ENCODE results near the gene CCDC188. TPM values are rescaled to one million over a fixed set of nuclear protein-coding genes. Genes with fewer than 3 reads are reported as not detected.

Gene CCDC188
- total and polyA plus RNA-seq, 9 of the 15 experiments (the other 6 are each of a cell fraction or from before 2014, with no cell fraction given) = not detected

DNA sequence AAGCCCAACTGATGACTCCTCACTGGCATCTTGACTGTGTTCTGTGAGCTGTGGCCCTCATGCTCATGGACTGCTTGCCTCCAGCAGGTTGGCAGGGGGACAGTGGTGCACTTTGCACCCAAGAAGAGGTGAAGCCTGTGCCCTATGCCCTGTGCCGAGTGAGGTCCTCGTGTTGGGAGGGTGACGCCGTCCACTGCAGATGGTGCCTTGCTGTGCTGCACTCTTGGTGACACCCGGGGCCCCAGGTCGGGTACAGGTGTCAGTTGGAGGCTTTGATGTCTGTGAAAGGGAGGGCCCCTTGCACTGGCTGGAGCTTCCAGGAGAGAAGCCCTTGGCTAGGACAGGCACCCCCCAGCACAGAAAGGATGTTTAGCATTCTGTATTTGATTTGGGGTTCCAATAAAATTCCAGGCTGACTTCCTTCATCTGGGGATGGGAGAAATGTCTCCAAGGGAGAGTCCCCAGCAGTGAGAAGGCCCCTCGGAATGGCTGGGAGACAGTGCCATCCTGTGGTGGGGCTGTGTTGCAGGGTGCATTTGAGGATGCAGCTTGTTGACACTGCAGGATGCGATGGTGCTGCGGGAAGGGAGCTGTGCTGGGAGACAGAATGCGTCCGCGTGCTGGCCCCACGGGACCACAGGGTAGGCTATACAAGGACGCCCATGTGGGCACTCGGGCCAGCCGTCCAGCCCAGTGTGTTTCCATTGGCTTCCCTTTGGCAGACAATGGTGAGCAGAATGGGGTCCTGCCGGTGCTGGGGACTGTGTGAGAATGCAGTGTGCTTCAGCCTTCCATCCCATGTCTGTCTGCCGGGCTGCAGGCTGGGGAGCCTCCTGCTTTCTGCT is 21.7 kb downstream of the CCDC188 start (continued):
- TF ChIP-seq ZFPM2 (CRISPR knock-in tag; IDR thresholded peaks at IDR 0.05) = 0 out of 2 replicates have a peak, but pooled peaks have one; percentile 16
- TF ChIP-seq ZNF830 (CRISPR knock-in tag; IDR thresholded peaks at IDR 0.05) = 0 out of 2 replicates have a peak, but pooled peaks have one; percentile 74
- TF ChIP-seq RAD21 (CRISPR knock-in tag; conservative IDR thresholded peaks at IDR 0.05 in 1 of 2, IDR thresholded peaks at IDR 0.05 in 1 of 2) = peak; percentile 98 to 100
- TF ChIP-seq POLR2H (tag; IDR thresholded peaks at IDR 0.05; ENCODE audit: low read depth) = no peak
- TF ChIP-seq MTF1 (CRISPR knock-in tag; IDR thresholded peaks at IDR 0.05; ENCODE audit: borderline replicate concordance) = peak; percentile 57; the same call in 1 of the 2 replicates
- no peak; the same call in 1 of the 2 replicates for TF ChIP-seq ETV1 (tag; conservative IDR thresholded peaks at IDR 0.05; ENCODE audit: low read depth)
- 0 out of 2 replicates have a peak, but pooled peaks have one; percentile 48 for TF ChIP-seq NFXL1 (CRISPR knock-in tag; IDR thresholded peaks at IDR 0.05)
- peak; percentile 16 for TF ChIP-seq ZFP36 (IDR thresholded peaks at IDR 0.05; ENCODE audit: low read depth, low read length, partially characterized antibody)
- no peak for TF ChIP-seq GATA2 (CRISPR knock-in tag; IDR thresholded peaks at IDR 0.05)
- TF ChIP-seq REST (IDR thresholded peaks at IDR 0.05; ENCODE audit: borderline replicate concordance) = peak; percentile 90
- TF ChIP-seq REST (CRISPR knock-in tag; IDR thresholded peaks at IDR 0.05; ENCODE audit: low read depth) = peak; percentile 83
- no peak for TF ChIP-seq RBM17 (IDR thresholded peaks at IDR 0.05; ENCODE audit: borderline replicate concordance, low read depth, low read length)
- TF ChIP-seq SMARCE1 (IDR thresholded peaks at IDR 0.05) = peak; percentile 12; the same call in 1 of the 2 replicates
- no peak for TF ChIP-seq HNRNPH1 (optimal IDR thresholded peaks at IDR 0.05; ENCODE audit: low read depth, low read length)
- TF ChIP-seq JUN (IDR thresholded peaks at IDR 0.05; ENCODE audit: borderline replicate concordance, low read depth, low read length) = peak; percentile 83; the same call in 1 of the 2 replicates
- no peak for TF ChIP-seq JUN (CRISPR knock-in tag; IDR thresholded peaks at IDR 0.05; ENCODE audit: borderline replicate concordance)
- peak; percentile 42 for TF ChIP-seq NEUROD1 (IDR thresholded peaks at IDR 0.05; ENCODE audit: borderline replicate concordance, low read depth, low read length, partially characterized antibody)
- TF ChIP-seq TBL1XR1 (IDR thresholded peaks at IDR 0.05; ENCODE audit: low read length in 2 of 2) = peak; percentile 76 to 77; a peak in 3 of 4 replicates
- TF ChIP-seq ZNF561 (CRISPR knock-in tag; conservative IDR thresholded peaks at IDR 0.05) = 0 out of 2 replicates have a peak, but pooled peaks have one; percentile 44
- TF ChIP-seq ZNF764 (CRISPR knock-in tag; IDR thresholded peaks at IDR 0.05; ENCODE audit: low read depth) = peak; percentile 79
